Activated CD4-positive, alpha-beta T cell treated with anti-CD3 and anti-CD28 coated beads, Interleukin-2, amount 50 U/mL, for 24 hours (primary cell): ENCODE results near the gene BUD13.
"Not testable (repeated sequence)": the region's sequence is repeated elsewhere in the genome, so short reads cannot be mapped to it uniquely, and the experiment has no call there.

ENCODE experiments used
- DNase-seq, 2 donors: peaks; one replicate each; pipeline ENCODE4 v3.0.0-alpha.2; 2020; ENCODE audit warnings: low read depth in 1 of 2, low spot score in 1 of 2

The BUD13 gene

DNA sequence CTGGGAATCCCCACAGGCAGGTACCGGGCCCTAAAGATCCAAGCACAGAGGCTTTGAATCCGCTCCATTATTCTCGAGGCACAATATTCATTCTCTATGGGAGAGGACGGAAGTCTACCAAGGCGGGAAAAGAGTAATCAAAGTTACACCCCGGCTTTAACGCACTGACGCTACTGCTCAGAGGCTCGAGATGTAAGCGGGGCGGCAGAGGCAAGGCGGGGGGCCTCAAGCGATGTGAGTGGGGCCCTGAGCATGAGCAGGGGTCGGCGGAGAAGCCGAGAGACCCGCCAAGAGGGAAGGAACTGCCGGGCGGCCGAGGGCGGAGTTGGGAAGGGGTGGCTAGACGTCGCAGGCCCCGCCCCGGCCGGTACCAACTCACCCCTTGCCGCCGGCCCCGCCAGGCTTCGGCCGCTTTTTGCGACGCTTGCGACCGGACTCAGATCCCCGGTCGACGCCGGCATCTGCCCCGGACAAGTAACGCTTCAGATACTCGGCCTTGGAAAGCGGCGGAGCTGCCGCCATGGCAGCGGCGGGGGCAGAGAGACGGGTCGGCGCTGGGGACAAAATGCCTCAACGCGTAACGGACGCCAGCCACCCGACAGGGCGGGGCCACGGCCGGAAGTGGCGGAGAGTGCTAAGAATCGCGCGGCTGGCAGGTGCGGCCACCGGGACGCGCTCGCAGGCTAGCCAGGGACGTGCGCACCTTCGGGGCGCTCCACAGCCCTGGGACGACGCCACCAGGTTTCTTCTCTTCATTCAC lies at the start of gene BUD13:
Gene BUD13, minus strand, starts transcription at position 545 of the 760 bp plus-strand sequence. Its CDS starts 23 bp downstream, at position 522.
- DNase-seq: peak; percentile 92 to 93

GRCh38 chr11:116822575-116822974 lies 49.8 kb upstream of the BUD13 start:
- DNase-seq: no peak

GRCh38 chr11:116821050-116821918 lies 48.5 kb upstream of the BUD13 start:
- no peak for DNase-seq

DNA sequence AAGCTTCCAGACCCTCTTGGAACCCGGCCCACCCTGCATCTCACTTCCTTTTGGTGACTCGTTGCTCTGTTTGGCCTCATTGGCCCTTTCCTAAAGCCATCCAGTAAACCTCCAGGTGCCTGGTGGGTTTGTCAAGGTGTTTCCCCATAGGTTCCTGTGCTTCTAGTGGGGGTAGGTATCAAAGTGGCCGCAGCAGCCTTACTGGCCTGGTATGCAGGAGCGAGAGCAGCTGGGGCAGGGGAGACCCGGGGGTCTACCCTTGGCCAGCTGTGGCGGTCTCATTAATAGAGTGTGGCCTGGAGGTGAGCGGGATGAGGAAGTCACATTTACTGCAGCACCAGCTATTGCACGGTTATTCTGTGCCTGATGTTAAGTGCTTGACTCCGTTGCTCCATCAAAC lies 46.3 kb upstream of the BUD13 start:
- no peak for DNase-seq

DNA sequence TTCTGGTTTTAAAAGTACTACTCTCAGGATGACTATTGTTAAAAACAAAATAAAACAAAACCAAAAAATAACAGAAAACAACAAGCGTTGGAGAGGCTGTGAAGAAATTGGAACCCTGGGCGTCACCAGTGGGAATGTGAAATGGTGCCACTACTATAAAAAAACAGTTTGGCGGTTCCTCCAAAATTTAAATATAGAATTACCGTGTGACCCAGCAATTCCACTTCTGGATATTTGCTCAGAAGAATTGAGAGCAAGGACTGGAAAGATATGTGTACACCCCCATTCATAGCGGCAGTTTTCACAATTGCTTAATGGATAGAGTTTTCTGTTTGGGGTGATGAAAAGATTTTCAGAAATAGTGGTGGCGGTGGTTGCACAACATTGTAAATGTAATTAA lies 41.7 kb upstream of the BUD13 start:
- DNase-seq: no peak

- no peak for DNase-seq
Observed at GRCh38 chr11:116813781-116814471, 41.1 kb upstream of the BUD13 start.

GRCh38 chr11:116813170-116813569 lies 40.4 kb upstream of the BUD13 start:
- no peak for DNase-seq

DNA sequence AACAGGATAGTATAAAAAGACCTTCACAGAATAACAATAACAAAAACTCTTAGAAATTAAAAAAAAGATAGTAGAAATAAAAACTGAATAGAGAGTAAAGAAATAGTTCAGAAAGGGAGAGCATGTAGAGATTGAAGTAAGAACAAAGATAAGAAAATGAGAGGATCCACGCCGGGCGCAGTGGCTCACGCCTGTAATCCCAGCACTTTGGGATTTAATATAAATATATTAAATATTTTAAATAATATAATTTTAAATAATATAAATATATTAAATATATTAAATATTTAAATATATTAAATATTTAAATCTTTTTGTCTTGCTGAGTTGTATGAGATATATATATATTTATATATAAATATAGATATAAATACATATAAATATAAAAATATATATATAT lies 39.3 kb upstream of the BUD13 start:
- DNase-seq: no peak

- DNase-seq: no peak
Observed at GRCh38 chr11:116811194-116811593, 38.4 kb upstream of the BUD13 start.

DNA sequence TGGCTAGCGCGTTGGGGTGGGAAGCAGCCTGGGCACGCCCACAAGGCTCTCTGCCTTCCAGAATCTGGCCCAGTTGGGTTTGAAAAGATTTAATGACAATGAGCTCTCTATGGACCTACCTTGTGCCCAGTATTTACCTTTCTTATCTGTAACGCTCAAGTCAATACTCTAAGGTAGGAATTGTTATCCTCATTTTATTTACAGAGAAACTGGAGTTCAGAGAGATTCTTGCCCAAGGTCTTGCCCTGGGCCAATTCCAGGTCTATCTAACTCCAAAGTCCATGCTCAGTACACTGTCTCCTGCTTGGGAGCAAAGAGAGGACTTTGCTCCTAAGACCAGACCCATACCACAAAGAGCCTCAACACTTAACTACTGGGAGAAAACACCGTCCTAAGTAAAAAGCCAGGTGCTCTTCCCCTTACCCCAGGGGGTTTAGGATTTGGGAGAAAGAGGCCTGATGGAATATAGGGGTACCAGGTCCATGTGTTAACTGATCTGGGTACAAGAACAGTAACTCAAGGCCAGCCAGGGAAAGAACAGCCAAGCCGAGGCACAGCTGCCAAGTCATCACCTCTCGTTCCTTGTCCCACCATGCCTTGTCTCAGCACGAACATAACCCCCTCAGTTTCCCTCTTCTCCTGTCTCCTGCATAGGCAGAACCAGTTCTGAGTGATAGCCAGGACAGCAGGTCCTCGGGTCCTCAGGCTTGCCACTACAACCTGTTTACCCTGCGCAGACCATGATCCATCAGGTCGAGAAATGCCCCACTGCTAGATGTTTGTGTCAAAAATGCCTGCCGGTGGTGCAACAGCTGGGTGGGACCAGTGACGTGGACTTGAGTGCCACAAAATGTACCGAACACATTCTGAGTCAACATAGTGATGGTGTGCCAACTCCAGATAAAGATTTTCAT lies 35.7 kb upstream of the BUD13 start:
- DNase-seq: no peak

- no peak for DNase-seq
Observed at GRCh38 chr11:116807601-116808261, 34.9 kb upstream of the BUD13 start.

GRCh38 chr11:116804001-116804400 lies 31.2 kb upstream of the BUD13 start:
- no peak for DNase-seq

DNA sequence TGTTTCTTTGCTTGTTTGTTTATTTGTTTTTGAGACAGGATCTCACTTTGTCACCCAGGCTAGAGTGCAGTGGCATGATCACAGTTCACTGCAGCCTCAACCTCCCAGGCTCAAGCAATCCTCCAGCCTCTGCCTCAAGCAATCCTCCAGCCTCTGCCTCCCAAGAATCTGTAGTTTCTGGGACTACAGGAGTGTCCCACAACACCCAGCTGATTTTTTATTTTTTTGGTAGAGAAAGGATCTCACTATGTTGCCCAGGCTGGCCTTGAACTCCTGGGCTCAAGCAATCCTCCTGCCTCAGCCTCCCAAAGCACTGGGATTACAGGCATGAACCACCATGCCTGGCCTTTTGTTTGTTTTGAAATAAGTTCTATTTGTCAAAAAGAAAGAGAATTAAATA lies 28.9 kb upstream of the BUD13 start:
- DNase-seq: not testable (repeated sequence)

DNA sequence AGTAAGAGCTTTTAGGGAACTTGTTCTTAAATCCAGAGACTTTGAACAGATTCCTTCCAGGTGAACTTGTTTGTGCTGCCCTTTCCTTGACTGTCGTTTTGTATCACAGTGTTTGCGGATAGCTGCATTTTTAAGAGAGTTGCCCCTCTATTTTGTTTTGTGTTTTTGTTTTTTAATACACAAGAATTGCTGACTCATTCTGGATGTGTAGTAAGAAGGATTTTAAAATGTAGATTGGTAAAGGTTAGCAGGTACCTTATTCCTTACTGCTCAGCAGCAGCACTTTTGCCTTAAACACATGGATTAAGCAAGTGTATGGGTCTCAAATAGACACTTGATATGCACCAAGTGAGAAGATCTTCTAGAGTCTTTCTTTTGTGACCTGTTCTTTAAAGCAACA lies 27.8 kb upstream of the BUD13 start:
- no peak for DNase-seq

DNA sequence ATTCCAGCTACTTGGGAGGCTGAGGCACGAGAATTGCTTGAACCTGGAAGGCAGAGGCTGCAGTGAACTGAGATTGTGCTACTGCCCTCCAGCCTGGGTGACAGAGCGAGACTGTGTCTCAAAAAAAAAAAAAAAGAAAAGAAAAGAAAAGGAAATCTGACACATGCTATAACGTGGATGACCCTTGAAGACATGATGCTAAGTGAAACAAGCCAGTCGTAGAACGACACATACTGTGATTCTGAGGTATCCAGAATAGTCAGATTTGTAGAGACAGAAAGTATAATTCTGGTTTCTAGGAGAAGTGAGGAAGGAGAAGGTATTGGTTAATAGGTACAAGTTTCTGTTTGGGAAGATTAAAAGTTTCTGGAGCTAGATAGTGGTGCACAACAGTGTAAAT lies 25.6 kb upstream of the BUD13 start:
- no peak for DNase-seq

GRCh38 chr11:116797816-116798215 lies 25.0 kb upstream of the BUD13 start:
- DNase-seq: no peak

DNA sequence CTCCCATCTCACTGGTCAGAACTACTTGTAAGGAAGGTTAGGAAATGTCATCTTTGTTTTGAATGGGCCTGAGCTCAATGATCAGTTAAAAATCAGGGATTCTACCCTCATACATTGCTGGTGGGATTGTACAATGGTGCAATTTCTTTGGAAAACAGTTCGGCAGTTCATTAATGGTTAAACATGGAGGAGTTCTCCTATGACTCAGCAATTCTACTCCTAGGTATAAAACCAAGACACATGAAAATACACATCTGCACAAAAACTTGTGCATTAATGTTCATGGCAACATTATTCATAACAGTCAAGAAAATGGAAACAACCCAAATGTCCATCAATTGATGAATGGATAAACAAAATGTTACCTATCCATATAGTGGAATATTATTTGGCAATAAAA lies 23.8 kb upstream of the BUD13 start:
- DNase-seq: no peak

DNA sequence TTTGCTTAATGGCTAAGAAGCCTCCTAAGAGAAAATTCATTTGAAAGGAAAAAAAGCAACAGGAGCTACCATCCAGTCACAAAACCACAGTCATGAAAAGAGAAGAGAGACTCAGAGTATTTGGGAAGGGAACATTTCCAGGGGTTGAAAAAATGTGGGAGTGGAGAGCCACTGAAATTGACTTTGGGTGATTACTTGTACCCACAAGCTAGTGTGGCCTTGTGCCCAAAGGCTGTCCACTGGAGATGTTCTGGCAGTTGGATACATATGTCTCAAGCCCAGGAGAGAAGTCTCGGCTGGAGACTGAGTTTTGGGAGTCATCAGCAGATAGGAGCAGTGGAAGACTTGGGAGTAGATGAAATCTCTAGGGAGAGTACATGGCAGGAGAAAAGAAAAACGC lies 22.1 kb upstream of the BUD13 start:
- no peak for DNase-seq

DNA sequence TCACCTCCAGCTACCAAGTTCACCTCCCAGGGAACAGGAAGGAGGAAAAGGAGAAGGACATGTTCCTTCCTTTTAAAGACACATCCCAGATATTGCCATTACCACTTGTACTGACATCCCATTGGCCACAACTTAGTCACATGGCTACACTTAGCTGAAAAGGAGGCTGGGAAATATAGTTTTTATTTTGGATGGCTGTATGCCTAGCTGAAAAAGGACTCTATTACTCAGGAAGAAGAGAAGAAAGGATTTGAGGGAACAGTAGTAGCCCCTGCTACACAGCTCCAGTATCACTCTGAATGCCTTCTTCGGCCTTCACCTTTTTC lies 20.9 kb upstream of the BUD13 start:
- DNase-seq: no peak
